Right hindlimb (tissue), 1 donor: ENCODE results near the gene PRKCA.
"Not testable (repeated sequence)": the region's sequence is repeated elsewhere in the genome, so short reads cannot be mapped to it uniquely, and the experiment has no call there.

Experiments
- DNase-seq: peaks from one replicate; pipeline ENCODE4 v3.0.0-alpha.2; 2018

PRKCA gene

GRCh38 chr17:66387392-66387981 is 85.1 kb downstream of the PRKCA start:
- DNase-seq: no peak

GRCh38 chr17:66392783-66393437 is 90.5 kb downstream of the PRKCA start:
- DNase-seq: no peak

- no peak for DNase-seq
Measured at GRCh38 chr17:66395961-66396360, 93.5 kb downstream of the PRKCA start.

- no peak for DNase-seq
Measured at GRCh38 chr17:66397486-66397885, 95.1 kb downstream of the PRKCA start.

GRCh38 chr17:66398059-66398458 is 95.6 kb downstream of the PRKCA start:
- no peak for DNase-seq

GRCh38 chr17:66398617-66399016 is 96.2 kb downstream of the PRKCA start:
- no peak for DNase-seq

GRCh38 chr17:66399441-66399840 is 97.0 kb downstream of the PRKCA start:
- DNase-seq: no peak

GRCh38 chr17:66400041-66400688 is 97.8 kb downstream of the PRKCA start:
- not testable (repeated sequence) for DNase-seq

GRCh38 chr17:66400698-66401097 is 98.3 kb downstream of the PRKCA start:
- no peak for DNase-seq

GRCh38 chr17:66401364-66401763 is 99.0 kb downstream of the PRKCA start:
- DNase-seq: no peak

- DNase-seq: no peak
Measured at GRCh38 chr17:66403846-66404556, 101.6 kb downstream of the PRKCA start.

- DNase-seq: peak; percentile 51
Measured at GRCh38 chr17:66405836-66406677, 103.6 kb downstream of the PRKCA start.

GRCh38 chr17:66406701-66407644 is 104.6 kb downstream of the PRKCA start:
- no peak for DNase-seq

GRCh38 chr17:66407864-66408263 is 105.5 kb downstream of the PRKCA start:
- DNase-seq: no peak

GRCh38 chr17:66411520-66411919 is 109.1 kb downstream of the PRKCA start:
- DNase-seq: no peak

GRCh38 chr17:66412857-66413558 is 110.6 kb downstream of the PRKCA start:
- no peak for DNase-seq

GRCh38 chr17:66413559-66414520 is 111.4 kb downstream of the PRKCA start:
- DNase-seq: no peak

GRCh38 chr17:66414561-66415175 is 112.3 kb downstream of the PRKCA start:
- no peak for DNase-seq
